Activated CD4-positive, alpha-beta T cell treated with anti-CD3 and anti-CD28 coated beads for 36 hours (primary cell): Measurements from ENCODE around the gene MKKS. TPM values are rescaled to one million over a fixed set of nuclear protein-coding genes. Genes with fewer than 3 reads are reported as not detected.

Experiments used
- ATAC-seq: fragments of 200-7000 bp; cut with Tn5 transposase; one replicate; pipeline ENCODE4 v1.10.0; 2021; ENCODE audit warnings: mild to moderate bottlenecking, moderate library complexity
- CTCF ChIA-PET: fragments of 350-600 bp; sonication (Branson Sonifier 250); formaldehyde crosslinking; loops from one replicate; lab custom pipeline; 2021; ENCODE audit warnings: antibody characterized with exemption; lab: Charles Lee
- POLR2A ChIA-PET: fragments of 350-600 bp; sonication (Branson Sonifier 250); formaldehyde crosslinking; loops from one replicate; lab custom pipeline; 2021; ENCODE audit warnings: antibody characterized with exemption, inconsistent platforms; lab: Charles Lee
- DNase-seq: peaks from one replicate; pipeline ENCODE4 v3.0.0-alpha.2; 2020
- H3K27ac Mint-ChIP-seq: one replicate; pipeline ENCODE4 v1.8.0; 2021; ENCODE audit warnings: mixed read lengths
- H3K27me3 Mint-ChIP-seq: one replicate; pipeline ENCODE4 v1.8.0; 2021; ENCODE audit warnings: mixed read lengths
- H3K36me3 Mint-ChIP-seq: one replicate; pipeline ENCODE4 v1.8.0; 2021; ENCODE audit warnings: low read depth, mixed read lengths
- H3K4me1 Mint-ChIP-seq: one replicate; pipeline ENCODE4 v1.8.0; 2021; ENCODE audit warnings: mixed read lengths
- H3K4me3 Mint-ChIP-seq: one replicate; pipeline ENCODE4 v1.8.0; 2021; ENCODE audit warnings: mild to moderate bottlenecking, moderate library complexity, mixed read lengths
- H3K9me3 Mint-ChIP-seq: one replicate; pipeline ENCODE4 v1.8.0; 2021; ENCODE audit warnings: low read depth, mixed read lengths
- intact Hi-C, 2 experiments: fragments of 100-400 bp; cut with DNase I in 1 of 2; cut with micrococcal nuclease in 1 of 2; formaldehyde crosslinking; loops; one replicate each; pipeline versions ENCODE4 v1.14.2 to v1.15.1; 2022 to 2024; cut with DNase I, micrococcal nuclease
- total RNA-seq, 2 experiments: library from RNA; stranded (reverse); gene quantifications; one replicate each; pipeline ENCODE4 v1.2.3, GENCODE V29; 2021

The MKKS gene
- 1 to 10 TPM; 7.4 to 9.5 TPM for total RNA-seq

- Mint-ChIP-seq H3K4me3 (peak within 1 kb of the TSS; percentile 78), H3K9me3 (no peaks in the 10 kb centered on the region), H3K4me1 (peaks cover 52% of the 10 kb centered on the region), H3K36me3 (peaks cover 13% of the 10 kb centered on the region), H3K27ac (peak within 1 kb of the TSS; percentile 87), H3K27me3 (no peaks in the 10 kb centered on the region)
- peak; percentile 60 for ATAC-seq
- DNase-seq, result peak; percentile 93
- CTCF ChIA-PET, result interaction anchor here (0.7 to 1.4 kb wide), 11 partner anchors 9 to 240 kb away, joined by 3 to 8 read pairs (median 3); partner anchors contain the start of gene JAG1
- intact Hi-C loops, result loop anchor here (1.0 to 10.0 kb wide), 10 partner anchors 68 to 1461 kb away; partner anchors contain the start of genes SNAP25 (in 2 of the 2), ANKEF1 (in 1 of the 2) and JAG1 (in 1 of the 2)
- POLR2A ChIA-PET, result interaction anchor here (0.5 to 0.9 kb wide), 2 partner anchors 9 to 34 kb away, joined by 3 read pairs; no protein-coding TSS in a partner anchor
Observed at GRCh38 chr20:10433623-10434466, at the start of gene MKKS. TSS of gene MKKS (minus strand) at chr20:10434222. CDS start at chr20:10413514, 20,708 bp downstream.

GRCh38 chr20:10483691-10484090 is 49.7 kb upstream of the MKKS start:
- DNase-seq, result no peak
- no peaks in the 10 kb centered on the region for H3K4me1 Mint-ChIP-seq
- peaks cover 1% of the 10 kb centered on the region for H3K36me3 Mint-ChIP-seq
- no peak overlapping the region for H3K27ac Mint-ChIP-seq
- H3K4me3 Mint-ChIP-seq, result no peak overlapping the region
- H3K27me3 Mint-ChIP-seq, result no peaks in the 10 kb centered on the region
- intact Hi-C loops, result no loop called here
- H3K9me3 Mint-ChIP-seq, result no peaks in the 10 kb centered on the region
- ATAC-seq, result no peak
- CTCF ChIA-PET, result no interaction called here
- POLR2A ChIA-PET, result no interaction called here

- Mint-ChIP-seq H3K27me3 (no peaks in the 10 kb centered on the region), H3K4me1 (no peaks in the 10 kb centered on the region), H3K27ac (no peak overlapping the region), H3K4me3 (no peak overlapping the region), H3K36me3 (peaks cover 1% of the 10 kb centered on the region), H3K9me3 (no peaks in the 10 kb centered on the region)
- ChIA-PET CTCF (interaction anchor here (0.6 kb wide), 1 partner anchor 214 kb away, joined by 3 read pairs; no protein-coding TSS in a partner anchor), POLR2A (no interaction called here)
- intact Hi-C loops, result no loop called here
- DNase-seq, result no peak
- ATAC-seq, result no peak
Observed at GRCh38 chr20:10481676-10482075, 47.7 kb upstream of the MKKS start.

- intact Hi-C loops, result no loop called here
- H3K27me3 Mint-ChIP-seq, result no peaks in the 10 kb centered on the region
Observed at GRCh38 chr20:10478930-10479329, 44.9 kb upstream of the MKKS start.

GRCh38 chr20:10478205-10478604 is 44.2 kb upstream of the MKKS start:
- Mint-ChIP-seq H3K4me3 (no peak overlapping the region), H3K27ac (no peak overlapping the region), H3K4me1 (peaks cover 3% of the 10 kb centered on the region), H3K9me3 (no peaks in the 10 kb centered on the region), H3K36me3 (no peaks in the 10 kb centered on the region), H3K27me3 (no peaks in the 10 kb centered on the region)
- intact Hi-C loops, result no loop called here
- ATAC-seq (peak; percentile 33), DNase-seq (no peak)
- ChIA-PET POLR2A (no interaction called here), CTCF (no interaction called here)

More at GRCh38 chr20:10478930-10479329, 44.9 kb upstream of the MKKS start:
- Mint-ChIP-seq H3K9me3 (no peaks in the 10 kb centered on the region), H3K4me1 (peaks cover 3% of the 10 kb centered on the region), H3K27ac (no peak overlapping the region), H3K36me3 (no peaks in the 10 kb centered on the region), H3K4me3 (no peak overlapping the region)
- no peak for DNase-seq
- ChIA-PET POLR2A (no interaction called here), CTCF (no interaction called here)
- no peak for ATAC-seq

- CTCF ChIA-PET, result no interaction called here
- no peak overlapping the region for H3K27ac Mint-ChIP-seq
- DNase-seq (peak; percentile 11), ATAC-seq (no peak)
- H3K4me3 Mint-ChIP-seq, result no peak overlapping the region
- intact Hi-C loops, result no loop called here
- no peaks in the 10 kb centered on the region for H3K36me3 Mint-ChIP-seq
- no peaks in the 10 kb centered on the region for H3K27me3 Mint-ChIP-seq
- H3K4me1 Mint-ChIP-seq, result peaks cover 3% of the 10 kb centered on the region
- no peaks in the 10 kb centered on the region for H3K9me3 Mint-ChIP-seq
- POLR2A ChIA-PET, result no interaction called here
Observed at GRCh38 chr20:10476319-10476724, 42.3 kb upstream of the MKKS start.

GRCh38 chr20:10475225-10475624 is 41.2 kb upstream of the MKKS start:
- DNase-seq (no peak), ATAC-seq (peak; percentile 44)
- Mint-ChIP-seq H3K9me3 (no peaks in the 10 kb centered on the region), H3K27ac (no peak overlapping the region), H3K4me1 (peaks cover 3% of the 10 kb centered on the region), H3K27me3 (no peaks in the 10 kb centered on the region), H3K4me3 (no peak overlapping the region), H3K36me3 (no peaks in the 10 kb centered on the region)
- intact Hi-C loops, result no loop called here
- CTCF ChIA-PET, result interaction anchor here (0.8 to 1.2 kb wide), 2 partner anchors 62 to 173 kb away, joined by 3 to 4 read pairs; no protein-coding TSS in a partner anchor
- POLR2A ChIA-PET, result no interaction called here

GRCh38 chr20:10474606-10475184 is 40.7 kb upstream of the MKKS start:
- Mint-ChIP-seq H3K27me3 (no peaks in the 10 kb centered on the region), H3K27ac (no peak overlapping the region), H3K36me3 (peaks cover 2% of the 10 kb centered on the region), H3K4me1 (peaks cover 3% of the 10 kb centered on the region), H3K9me3 (no peaks in the 10 kb centered on the region), H3K4me3 (no peak overlapping the region)
- no peak for DNase-seq
- ChIA-PET CTCF (interaction anchor here (0.8 to 1.2 kb wide), 2 partner anchors 62 to 174 kb away, joined by 3 to 4 read pairs; no protein-coding TSS in a partner anchor), POLR2A (no interaction called here)
- ATAC-seq, result no peak
- intact Hi-C loops, result no loop called here

GRCh38 chr20:10472871-10473270 is 38.8 kb upstream of the MKKS start:
- Mint-ChIP-seq H3K36me3 (peaks cover 2% of the 10 kb centered on the region), H3K27me3 (no peaks in the 10 kb centered on the region), H3K27ac (no peak overlapping the region), H3K9me3 (no peaks in the 10 kb centered on the region), H3K4me3 (no peak overlapping the region), H3K4me1 (peaks cover 8% of the 10 kb centered on the region)
- POLR2A ChIA-PET, result interaction anchor here (0.7 kb wide), 1 partner anchor 863 kb away, joined by 3 read pairs; no protein-coding TSS in a partner anchor
- DNase-seq (no peak), ATAC-seq (no peak)
- CTCF ChIA-PET, result interaction anchor here (0.8 kb wide), 1 partner anchor 52 kb away, joined by 3 read pairs; no protein-coding TSS in a partner anchor
- intact Hi-C loops, result no loop called here

- CTCF ChIA-PET, result no interaction called here
- DNase-seq (no peak), ATAC-seq (no peak)
- Mint-ChIP-seq H3K4me3 (no peak overlapping the region), H3K4me1 (peaks cover 5% of the 10 kb centered on the region), H3K9me3 (no peaks in the 10 kb centered on the region), H3K27me3 (no peaks in the 10 kb centered on the region), H3K27ac (no peak overlapping the region), H3K36me3 (peaks cover 2% of the 10 kb centered on the region)
- intact Hi-C loops, result no loop called here
- POLR2A ChIA-PET, result no interaction called here
Observed at GRCh38 chr20:10470276-10470675, 36.3 kb upstream of the MKKS start.

- peaks cover 5% of the 10 kb centered on the region for H3K4me1 Mint-ChIP-seq
- ChIA-PET CTCF (no interaction called here), POLR2A (no interaction called here)
- H3K9me3 Mint-ChIP-seq, result no peaks in the 10 kb centered on the region
- ATAC-seq (peak; percentile 64), DNase-seq (peak; percentile 31)
- H3K4me3 Mint-ChIP-seq, result no peak overlapping the region
- no peaks in the 10 kb centered on the region for H3K27me3 Mint-ChIP-seq
- peaks cover 4% of the 10 kb centered on the region for H3K36me3 Mint-ChIP-seq
- no peak overlapping the region for H3K27ac Mint-ChIP-seq
- intact Hi-C loops, result loop anchor here in 1 of 2 experiments (1.0 to 5.0 kb wide), 2 partner anchors 67 to 1073 kb away; no protein-coding TSS in a partner anchor
Observed at GRCh38 chr20:10469599-10469998, 35.6 kb upstream of the MKKS start.
